BE2C (cell line): Measurements from ENCODE around the gene TXNDC8.

Experiments
- DNase-seq: peaks from one replicate; pipeline ENCODE4 v3.0.0-alpha.2; 2020
- H3K27me3 ChIP-seq: fragments of 250-450 bp; sonication (Bioruptor Pico); 2 replicates; pipeline ENCODE4 v1.5.1; 2020; ENCODE audit warnings: mild to moderate bottlenecking
- H3K36me3 ChIP-seq: fragments of 250-450 bp; sonication (Bioruptor Pico); 2 replicates; pipeline ENCODE4 v1.5.1; 2020; ENCODE audit warnings: mild to moderate bottlenecking
- H3K4me1 ChIP-seq: fragments of 250-450 bp; sonication (Bioruptor Pico); 2 replicates; pipeline ENCODE4 v1.5.1; 2020
- H3K4me3 ChIP-seq: 2 replicates; pipeline ENCODE4 v1.5.1; 2011; ENCODE audit warnings: low read depth, low read length
- H3K9me3 ChIP-seq: fragments of 250-450 bp; sonication (Bioruptor Pico); 2 replicates; pipeline ENCODE4 v1.5.1; 2020
- TF ChIP-seq, protein P1 (sequence below): IDR thresholded peaks from 2 replicates; pipeline ENCODE4 v1.5.1; 2012; ENCODE audit warnings: mild to moderate bottlenecking, low read depth, low read length

The TXNDC8 gene

DNA sequence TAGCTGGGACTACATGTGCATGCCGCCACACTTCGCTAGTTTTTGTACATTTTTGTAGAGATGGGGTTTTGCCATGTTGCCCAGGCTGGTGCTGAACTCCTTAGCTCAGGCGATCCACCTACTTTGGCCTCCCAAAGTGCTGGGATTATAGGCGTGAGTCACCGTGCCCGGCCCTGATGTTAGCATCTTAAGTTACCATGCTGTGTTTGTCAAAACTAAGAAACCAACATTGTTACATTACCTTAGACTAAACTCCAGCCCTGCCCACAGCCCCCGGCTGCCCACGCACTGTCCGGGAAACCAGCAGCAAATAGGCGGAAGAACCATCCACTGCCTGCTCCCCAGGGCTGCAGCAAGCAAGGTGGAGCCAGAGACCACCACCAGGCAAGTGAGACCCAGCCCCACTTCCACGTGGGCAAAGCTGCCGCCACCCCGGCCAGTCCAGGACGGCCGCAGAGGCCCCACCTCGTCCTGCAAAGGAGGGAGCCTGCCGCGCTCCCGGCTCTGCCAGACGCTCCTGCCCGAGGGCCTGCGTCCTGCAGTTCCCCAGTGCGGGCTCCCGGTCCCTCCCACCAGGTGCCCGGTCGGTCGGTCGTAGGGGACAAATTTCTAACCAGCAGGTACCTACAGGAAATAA is 45.6 kb downstream of the TXNDC8 start:
- Histone ChIP-seq H3K9me3 (no peaks in the 10 kb centered on the region), H3K27me3 (no peaks in the 10 kb centered on the region), H3K4me1 (no peaks in the 10 kb centered on the region), H3K4me3 (no peak overlapping the region), H3K36me3 (no peaks in the 10 kb centered on the region)
- TF ChIP-seq, protein P1, sequence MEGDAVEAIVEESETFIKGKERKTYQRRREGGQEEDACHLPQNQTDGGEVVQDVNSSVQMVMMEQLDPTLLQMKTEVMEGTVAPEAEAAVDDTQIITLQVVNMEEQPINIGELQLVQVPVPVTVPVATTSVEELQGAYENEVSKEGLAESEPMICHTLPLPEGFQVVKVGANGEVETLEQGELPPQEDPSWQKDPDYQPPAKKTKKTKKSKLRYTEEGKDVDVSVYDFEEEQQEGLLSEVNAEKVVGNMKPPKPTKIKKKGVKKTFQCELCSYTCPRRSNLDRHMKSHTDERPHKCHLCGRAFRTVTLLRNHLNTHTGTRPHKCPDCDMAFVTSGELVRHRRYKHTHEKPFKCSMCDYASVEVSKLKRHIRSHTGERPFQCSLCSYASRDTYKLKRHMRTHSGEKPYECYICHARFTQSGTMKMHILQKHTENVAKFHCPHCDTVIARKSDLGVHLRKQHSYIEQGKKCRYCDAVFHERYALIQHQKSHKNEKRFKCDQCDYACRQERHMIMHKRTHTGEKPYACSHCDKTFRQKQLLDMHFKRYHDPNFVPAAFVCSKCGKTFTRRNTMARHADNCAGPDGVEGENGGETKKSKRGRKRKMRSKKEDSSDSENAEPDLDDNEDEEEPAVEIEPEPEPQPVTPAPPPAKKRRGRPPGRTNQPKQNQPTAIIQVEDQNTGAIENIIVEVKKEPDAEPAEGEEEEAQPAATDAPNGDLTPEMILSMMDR, result no peak
- peak; percentile 12 for DNase-seq

DNA sequence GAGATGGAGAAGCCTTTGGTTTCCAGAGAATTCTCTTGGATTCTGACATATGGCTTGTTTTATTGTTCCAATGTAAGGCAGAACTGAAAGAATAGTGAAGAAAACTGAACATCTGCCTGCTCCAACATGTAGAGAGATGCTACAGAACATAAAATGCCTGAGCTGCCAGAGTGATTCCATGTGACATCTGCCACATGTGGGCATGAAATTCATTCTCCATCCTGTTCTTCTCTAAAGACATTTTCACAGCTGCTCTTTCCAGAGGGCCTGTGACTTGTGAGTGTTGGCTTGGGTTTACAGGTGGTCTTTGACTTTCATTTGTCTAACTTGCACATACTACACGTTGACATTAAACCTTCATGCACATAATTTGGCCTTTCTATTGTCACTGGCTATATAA is 47.7 kb downstream of the TXNDC8 start:
- DNase-seq, result no peak
- Histone ChIP-seq H3K9me3 (no peaks in the 10 kb centered on the region), H3K4me1 (no peaks in the 10 kb centered on the region), H3K4me3 (no peak overlapping the region), H3K36me3 (no peaks in the 10 kb centered on the region), H3K27me3 (no peaks in the 10 kb centered on the region)
- TF ChIP-seq, protein P1, result no peak

GRCh38 chr9:110288503-110288902 is 49.2 kb downstream of the TXNDC8 start:
- H3K4me3 ChIP-seq, result no peak overlapping the region
- H3K4me1 ChIP-seq, result no peaks in the 10 kb centered on the region
- no peaks in the 10 kb centered on the region for H3K36me3 ChIP-seq
- H3K27me3 ChIP-seq, result no peaks in the 10 kb centered on the region
- H3K9me3 ChIP-seq, result peaks cover 3% of the 10 kb centered on the region; the same call in 1 of the 2 replicates
- no peak for DNase-seq
- TF ChIP-seq, protein P1, result no peak

- H3K9me3 ChIP-seq, result peaks cover 3% of the 10 kb centered on the region; the same call in 1 of the 2 replicates
- no peak overlapping the region for H3K4me3 ChIP-seq
- H3K36me3 ChIP-seq, result no peaks in the 10 kb centered on the region
- TF ChIP-seq, protein P1, result no peak
- no peaks in the 10 kb centered on the region for H3K27me3 ChIP-seq
- H3K4me1 ChIP-seq, result no peaks in the 10 kb centered on the region
- no peak for DNase-seq
Observed at GRCh38 chr9:110287289-110287680, 50.4 kb downstream of the TXNDC8 start.

DNA sequence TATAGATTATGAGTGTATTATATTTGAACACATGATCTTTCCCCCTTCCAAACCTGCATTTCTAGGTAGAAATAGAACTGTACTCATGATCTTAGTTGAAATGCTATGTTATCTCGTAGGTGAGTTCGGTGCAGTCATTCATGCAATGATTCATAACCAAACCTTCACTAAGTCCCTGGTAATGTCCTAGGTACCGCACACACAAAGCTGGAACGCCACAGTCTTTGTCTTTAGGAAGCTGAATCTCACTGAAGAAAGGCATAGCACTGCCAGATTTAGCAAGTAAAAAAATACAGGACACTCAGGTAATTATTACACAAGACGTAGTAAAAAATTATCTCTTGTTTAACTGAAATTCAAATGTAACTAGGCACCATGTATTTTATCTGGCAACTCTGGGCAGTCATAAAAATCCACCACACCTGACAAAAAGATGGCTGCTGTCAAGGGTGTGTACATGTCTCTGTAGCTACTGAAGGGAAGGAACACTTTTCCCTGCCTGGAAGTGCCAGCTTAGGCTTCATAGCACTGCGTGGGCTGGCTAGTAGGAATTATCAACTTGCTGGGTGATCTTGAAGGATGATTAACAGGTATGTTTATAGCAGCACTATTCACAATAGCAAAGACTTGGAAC is 53.3 kb downstream of the TXNDC8 start:
- Histone ChIP-seq H3K9me3 (peaks cover 3% of the 10 kb centered on the region; the same call in 1 of the 2 replicates), H3K27me3 (no peaks in the 10 kb centered on the region), H3K4me3 (no peak overlapping the region), H3K36me3 (no peaks in the 10 kb centered on the region), H3K4me1 (no peaks in the 10 kb centered on the region)
- DNase-seq, result no peak
- TF ChIP-seq, protein P1, result no peak

GRCh38 chr9:110283751-110284150 is 53.9 kb downstream of the TXNDC8 start:
- Histone ChIP-seq H3K4me3 (no peak overlapping the region), H3K36me3 (no peaks in the 10 kb centered on the region), H3K9me3 (peaks cover 3% of the 10 kb centered on the region; the same call in 1 of the 2 replicates), H3K4me1 (no peaks in the 10 kb centered on the region), H3K27me3 (no peaks in the 10 kb centered on the region)
- TF ChIP-seq, protein P1, result no peak
- DNase-seq, result no peak
